PC-9 (cell line): ENCODE measurements around the gene METTL3.

Experiments
- EZH2 ChIP-seq: fragments of 200-600 bp; sonication (generic); IDR thresholded peaks from 2 replicates; pipeline ENCODE4 v1.8.0; 2017; ENCODE audit warnings: antibody characterized with exemption, low read depth
- TF ChIP-seq, protein P1 (sequence below): fragments of 200-600 bp; sonication (generic); conservative IDR thresholded peaks from 2 replicates; pipeline ENCODE4 v1.6.1; 2017; ENCODE audit warnings: mixed run types, antibody characterized with exemption, mild to moderate bottlenecking, moderate library complexity

DNA sequence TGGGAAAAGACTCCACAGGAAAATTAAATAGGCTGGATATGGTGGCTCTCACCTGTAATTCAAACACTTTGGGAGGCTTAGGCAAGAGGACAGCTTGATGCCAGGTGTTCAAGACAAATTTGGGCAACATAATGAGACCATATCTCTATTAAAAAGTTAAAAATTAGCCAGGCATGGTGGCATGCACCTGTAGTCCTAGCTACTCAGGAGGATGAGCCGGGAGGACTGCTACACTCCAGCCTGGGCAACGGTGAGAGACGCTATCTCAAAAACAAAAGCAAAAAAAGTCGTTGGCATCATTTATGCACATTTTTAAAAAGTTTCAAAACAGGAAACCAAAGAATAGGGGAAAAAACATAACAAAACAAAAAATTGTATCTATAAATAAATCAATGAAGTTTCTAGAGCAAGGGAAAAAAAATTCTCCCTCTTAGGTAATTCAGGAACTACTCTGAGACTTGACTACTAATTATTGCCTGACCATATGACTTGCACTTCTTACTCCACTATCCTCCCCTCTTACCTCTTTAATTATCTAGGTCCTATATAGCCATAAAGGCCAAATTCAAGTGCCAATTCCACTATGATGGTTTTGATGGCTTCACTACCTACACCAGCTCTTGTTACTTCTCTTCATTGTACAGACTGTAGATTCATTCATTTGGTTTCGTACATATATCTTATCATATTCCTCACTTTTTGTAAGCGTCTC is 1.6 kb downstream of the METTL3 start:
- TF ChIP-seq, protein P1, sequence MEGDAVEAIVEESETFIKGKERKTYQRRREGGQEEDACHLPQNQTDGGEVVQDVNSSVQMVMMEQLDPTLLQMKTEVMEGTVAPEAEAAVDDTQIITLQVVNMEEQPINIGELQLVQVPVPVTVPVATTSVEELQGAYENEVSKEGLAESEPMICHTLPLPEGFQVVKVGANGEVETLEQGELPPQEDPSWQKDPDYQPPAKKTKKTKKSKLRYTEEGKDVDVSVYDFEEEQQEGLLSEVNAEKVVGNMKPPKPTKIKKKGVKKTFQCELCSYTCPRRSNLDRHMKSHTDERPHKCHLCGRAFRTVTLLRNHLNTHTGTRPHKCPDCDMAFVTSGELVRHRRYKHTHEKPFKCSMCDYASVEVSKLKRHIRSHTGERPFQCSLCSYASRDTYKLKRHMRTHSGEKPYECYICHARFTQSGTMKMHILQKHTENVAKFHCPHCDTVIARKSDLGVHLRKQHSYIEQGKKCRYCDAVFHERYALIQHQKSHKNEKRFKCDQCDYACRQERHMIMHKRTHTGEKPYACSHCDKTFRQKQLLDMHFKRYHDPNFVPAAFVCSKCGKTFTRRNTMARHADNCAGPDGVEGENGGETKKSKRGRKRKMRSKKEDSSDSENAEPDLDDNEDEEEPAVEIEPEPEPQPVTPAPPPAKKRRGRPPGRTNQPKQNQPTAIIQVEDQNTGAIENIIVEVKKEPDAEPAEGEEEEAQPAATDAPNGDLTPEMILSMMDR, result no peak
- TF ChIP-seq EZH2, result no peak
